ENCODE data around the gene GAR1.
"Not testable (repeated sequence)": the region's sequence is repeated elsewhere in the genome, so short reads cannot be mapped to it uniquely, and the experiment has no call there.

GAR1 gene

GRCh38 chr4:109846395-109847098, 31.0 kb downstream of the GAR1 start:
- DNase-seq (ENCODE audit: low spot score): no peak

- DNase-seq (ENCODE audit: low spot score): no peak
Measured at GRCh38 chr4:109847896-109848442, 32.4 kb downstream of the GAR1 start, which contains the start of gene LRIT3. Gene LRIT3 (plus strand): TSS chr4:109848107. CDS start chr4:109848202, 95 bp downstream.

DNA sequence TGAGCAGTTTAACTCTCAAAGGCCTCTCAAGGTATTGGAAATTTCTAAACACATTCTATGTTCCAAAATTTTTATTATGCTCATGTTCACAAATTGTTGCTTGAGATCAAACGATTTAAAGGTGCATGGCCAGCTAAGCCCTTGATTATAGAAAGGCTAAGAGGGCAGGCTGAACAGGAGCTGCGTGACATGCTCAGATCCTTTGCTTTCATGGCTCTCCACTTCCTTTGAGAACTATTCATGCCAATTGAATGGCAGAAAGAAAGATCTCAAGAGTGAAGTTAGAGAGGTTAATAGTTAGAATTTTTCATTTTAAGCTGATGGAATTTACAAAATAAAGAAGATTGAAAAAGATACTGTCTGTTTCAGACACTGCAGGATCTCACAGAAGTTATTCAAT, 32.9 kb downstream of the GAR1 start:
- no peak for DNase-seq (ENCODE audit: low spot score)

GRCh38 chr4:109850601-109851000, 35.0 kb downstream of the GAR1 start:
- no peak for DNase-seq (ENCODE audit: low spot score)

DNA sequence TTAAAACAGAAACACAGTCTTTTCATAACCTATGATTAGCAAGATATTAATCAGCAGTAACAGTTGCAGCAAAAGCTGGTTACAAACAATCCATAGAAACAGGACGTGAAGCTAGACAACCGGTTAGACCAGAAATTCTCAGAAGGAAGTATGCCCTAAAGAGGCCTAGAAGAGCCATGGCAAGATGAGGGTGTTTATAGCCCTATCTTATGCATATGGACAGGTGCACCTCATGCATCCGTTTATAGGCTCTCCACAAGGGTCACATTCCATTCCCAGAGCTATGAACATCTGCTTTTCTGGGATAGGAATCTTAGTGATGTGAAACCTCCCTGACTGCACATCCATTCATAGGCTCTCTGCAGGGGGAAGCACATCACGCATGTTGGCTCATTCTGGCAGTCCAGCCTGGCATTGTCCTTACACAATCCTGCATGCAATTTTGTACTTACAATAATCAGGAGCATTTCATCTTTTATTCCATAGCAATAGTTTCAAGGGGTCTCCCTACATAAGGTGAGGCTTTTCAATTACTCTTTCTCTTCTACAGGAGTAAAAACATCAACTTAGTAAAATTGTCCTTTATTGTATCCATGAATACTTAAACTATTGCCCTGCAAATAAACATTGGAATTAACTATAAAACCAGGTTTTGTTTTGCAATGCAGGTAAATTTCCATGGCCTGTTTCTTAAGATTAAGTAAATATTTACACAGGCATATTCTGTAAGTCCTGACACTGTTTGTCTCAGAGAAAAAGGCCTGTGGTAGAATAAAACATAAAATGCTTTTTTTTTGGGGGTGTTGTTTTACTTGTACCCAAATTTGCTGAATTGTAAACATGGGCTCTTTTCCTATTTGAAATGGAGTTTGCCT, 44.1 kb downstream of the GAR1 start:
- DNase-seq (ENCODE audit: low spot score): not testable (repeated sequence)

- DNase-seq (ENCODE audit: low spot score): no peak
Measured at GRCh38 chr4:109861271-109861670, 45.7 kb downstream of the GAR1 start.

GRCh38 chr4:109861916-109862511, 46.5 kb downstream of the GAR1 start:
- DNase-seq (ENCODE audit: low spot score): no peak

DNA sequence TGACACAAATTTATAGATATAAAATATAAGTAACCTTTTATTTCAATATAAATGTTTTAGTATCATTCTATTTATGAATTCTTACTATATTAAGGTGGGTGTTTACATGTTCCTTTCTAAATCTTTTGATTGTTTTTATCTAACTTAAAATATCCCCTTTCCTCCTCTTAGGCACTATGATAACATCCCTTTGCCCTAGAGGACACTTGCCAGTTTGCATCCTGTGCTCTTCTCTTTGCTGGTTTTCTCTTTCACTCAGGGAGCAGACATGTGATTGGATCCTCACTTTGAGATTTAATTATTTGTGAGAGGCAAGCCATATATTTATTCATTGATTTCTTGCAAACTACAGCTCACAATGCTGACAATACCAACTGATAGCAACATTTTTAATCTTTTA, 48.6 kb downstream of the GAR1 start:
- peak; percentile 4 for DNase-seq (ENCODE audit: low spot score)

- no peak for DNase-seq (ENCODE audit: low spot score)
Measured at GRCh38 chr4:109870061-109870460, 54.5 kb downstream of the GAR1 start.

- DNase-seq (ENCODE audit: low spot score): no peak
Measured at GRCh38 chr4:109872065-109872464, 56.5 kb downstream of the GAR1 start.

GRCh38 chr4:109872950-109873656, 57.5 kb downstream of the GAR1 start:
- DNase-seq (ENCODE audit: low spot score): no peak

GRCh38 chr4:109873791-109874514, 58.4 kb downstream of the GAR1 start:
- no peak for DNase-seq (ENCODE audit: low spot score)
